Spleen (tissue), 7 donors: ENCODE results near the gene MED13L.

Experiments used
- CTCF ChIP-seq, 11 experiments: fragments of 200-600 bp in 7 of 11; fragments of 450-650 bp in 4 of 11; sonication (generic) in 4 of 11; IDR thresholded peaks in 8 of 11; conservative IDR thresholded peaks in 3 of 11; 1 replicate in 7 of 11; 2 replicates in 4 of 11; pipeline versions ENCODE4 v1.4.0 to v1.8.0; 2016 to 2021; ENCODE audit warnings: antibody characterized with exemption in 11 of 11, inconsistent platforms in 4 of 11, mild to moderate bottlenecking in 1 of 11
- POLR2A ChIP-seq, 3 donors: fragments of 450-650 bp; IDR thresholded peaks; one replicate each; pipeline ENCODE4 v1.5.1; 2017; ENCODE audit warnings: antibody characterized with exemption in 3 of 3, mild to moderate bottlenecking in 1 of 3
- POLR2AphosphoS5 ChIP-seq, 3 donors: sonication (generic); formaldehyde crosslinking; IDR thresholded peaks; one replicate each; pipeline ENCODE4 v1.5.1; 2017; ENCODE audit warnings: antibody characterized with exemption in 3 of 3
- donor health status: DM: no; HTN: no; CAD: no; lungs with moderate emphysema.
- donor health status: DM: no; HTN: no; CAD: no.
- donor health status: DM: no; HTN: no; CAD: no.

- no peak for TF ChIP-seq CTCF (IDR thresholded peaks at IDR 0.05 in 8 of 11, conservative IDR thresholded peaks at IDR 0.05 in 3 of 11)
- no peak for TF ChIP-seq POLR2A (IDR thresholded peaks at IDR 0.05)
- TF ChIP-seq POLR2AphosphoS5 (IDR thresholded peaks at IDR 0.05), result no peak
These were observed 17.5 kb downstream of the MED13L start for GRCh38 chr12:116259800-116260577.
